COLO668 (cell line): ENCODE data around the gene SLC25A13.

ENCODE experiments used
- DNase-seq: peaks from one replicate; lab custom pipeline; 2025; ENCODE audit not compliant: unreplicated experiment; lab: John Stamatoyannopoulos, UW

The SLC25A13 gene

DNA sequence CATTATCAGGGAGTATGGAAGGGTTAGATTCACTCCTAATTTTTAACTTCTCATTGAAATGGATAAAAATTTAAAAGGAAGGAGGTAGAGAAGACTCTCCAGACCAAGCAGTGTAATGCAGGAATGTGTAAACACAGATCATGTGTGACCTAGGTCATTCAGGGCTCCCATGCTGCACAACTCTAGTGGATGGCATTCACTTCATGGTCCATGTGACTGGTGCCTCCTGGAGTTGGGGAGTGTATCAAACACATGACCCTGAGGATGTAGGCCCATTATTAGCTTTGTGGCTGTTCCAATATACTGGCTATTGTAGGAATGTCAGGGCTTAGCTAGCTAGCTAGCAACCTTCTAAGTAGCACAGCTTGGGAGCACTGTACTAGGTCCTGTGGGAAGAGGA, 109.9 kb downstream of the SLC25A13 start:
- DNase-seq: no peak

DNA sequence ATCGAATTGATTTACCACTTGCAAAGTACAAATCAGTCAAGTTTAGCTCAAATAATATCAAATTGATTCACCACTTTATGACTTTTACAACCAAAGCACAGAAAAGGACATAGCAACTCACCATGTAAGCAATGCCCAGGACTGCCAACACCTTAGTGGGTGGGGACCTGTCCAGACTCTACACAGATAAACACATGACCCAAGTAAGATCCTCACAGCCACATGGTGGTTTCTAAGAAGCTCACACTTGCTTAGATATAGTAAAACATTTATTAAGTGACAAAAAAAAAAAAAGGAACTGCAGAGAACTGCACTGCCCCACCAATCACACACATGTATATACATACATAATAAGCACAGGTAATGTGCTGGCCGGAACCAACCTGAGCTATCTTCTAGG, 116.2 kb downstream of the SLC25A13 start:
- DNase-seq: no peak

DNA sequence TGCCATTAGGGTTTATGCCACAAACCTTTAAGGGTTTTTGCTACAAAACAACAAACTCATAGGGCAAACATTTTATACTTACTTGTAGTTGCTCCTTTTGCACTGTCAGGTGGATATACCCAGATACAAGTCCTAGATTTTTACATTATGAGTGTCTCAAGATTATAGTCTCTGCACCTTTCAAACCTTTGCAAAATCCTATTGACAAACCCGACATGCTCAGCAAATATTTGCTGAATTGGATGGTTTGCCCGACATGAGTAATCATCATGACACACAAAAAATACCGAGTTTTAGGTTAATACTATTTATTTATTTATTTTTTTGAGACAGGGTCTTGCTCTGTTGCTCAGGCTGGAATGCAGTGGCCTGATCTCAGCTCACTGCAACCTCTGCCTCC, 117.3 kb downstream of the SLC25A13 start:
- no peak for DNase-seq

DNA sequence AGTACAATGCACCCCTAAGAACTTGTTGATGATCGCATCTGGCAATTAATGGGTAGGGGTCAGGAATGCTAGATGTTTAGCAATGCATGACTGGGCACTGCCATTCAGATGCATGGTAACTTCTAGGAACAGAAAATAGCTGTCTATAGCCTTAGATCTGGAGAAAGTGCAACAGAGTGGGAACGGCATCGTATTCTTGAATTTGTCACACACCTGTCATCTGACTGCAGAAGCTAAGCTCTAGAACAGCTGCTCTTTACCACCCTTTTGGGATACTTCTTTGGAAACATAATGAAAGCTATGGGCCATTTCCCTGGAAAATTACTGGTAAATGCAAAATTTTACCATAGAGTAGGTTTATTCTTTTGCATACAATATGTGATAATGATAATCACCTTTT, 118.1 kb downstream of the SLC25A13 start:
- no peak for DNase-seq

DNA sequence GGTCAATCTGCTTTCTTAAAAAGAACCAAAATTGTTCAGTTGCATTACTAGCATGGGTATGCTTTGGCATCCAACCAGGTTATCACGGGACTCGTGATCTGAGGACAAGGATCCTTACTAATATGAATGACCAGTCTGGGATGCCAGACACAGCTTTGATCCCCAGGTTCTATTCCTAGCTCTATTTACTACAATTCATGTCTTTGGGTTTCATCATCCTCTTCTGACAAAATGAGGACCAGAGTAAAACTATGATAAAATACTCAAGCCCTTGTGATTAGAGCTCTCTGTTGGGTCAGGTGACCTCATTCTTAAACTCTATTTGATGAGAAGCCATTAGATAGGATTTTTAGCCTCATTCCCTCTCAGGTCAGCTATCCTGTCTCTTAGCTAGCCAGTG, 119.8 kb downstream of the SLC25A13 start:
- no peak for DNase-seq

DNA sequence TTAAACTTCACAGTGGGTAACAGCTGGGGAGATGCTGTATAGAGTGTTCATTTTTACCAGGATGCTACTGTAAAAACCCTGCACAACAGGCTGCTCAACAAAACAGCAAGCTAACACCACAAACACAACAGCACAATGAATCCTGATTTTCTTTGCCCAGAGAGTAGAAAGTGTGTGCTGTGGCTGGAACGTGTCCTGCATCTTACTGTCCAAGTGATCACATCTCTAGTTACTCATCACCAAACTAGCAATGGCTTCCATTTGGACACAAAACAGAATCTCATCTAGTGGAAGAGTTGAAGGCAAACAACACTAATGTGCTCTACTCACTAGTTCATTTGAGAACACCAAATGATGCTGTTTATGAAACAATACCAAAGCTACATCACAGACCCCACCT, 121.2 kb downstream of the SLC25A13 start:
- DNase-seq: no peak

DNA sequence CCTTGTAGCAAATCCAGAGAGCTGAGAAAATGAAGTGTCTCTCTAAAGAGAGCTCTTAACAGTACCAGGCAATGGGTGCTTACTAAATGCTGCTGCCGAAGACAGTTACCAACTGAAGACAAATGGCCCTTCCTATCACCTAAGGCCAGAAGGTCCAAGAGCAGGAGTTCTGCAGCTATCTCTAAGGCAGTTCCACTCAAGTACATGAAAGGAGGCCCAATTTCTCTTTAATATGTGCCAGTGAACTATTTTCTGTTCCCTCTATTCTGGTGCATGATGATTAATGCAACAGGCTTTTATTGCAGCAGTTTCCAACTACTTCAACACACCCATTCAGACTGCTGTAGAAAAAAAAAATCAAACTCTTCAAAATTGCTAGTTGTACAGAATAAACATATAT, 122.5 kb downstream of the SLC25A13 start:
- DNase-seq: no peak

DNA sequence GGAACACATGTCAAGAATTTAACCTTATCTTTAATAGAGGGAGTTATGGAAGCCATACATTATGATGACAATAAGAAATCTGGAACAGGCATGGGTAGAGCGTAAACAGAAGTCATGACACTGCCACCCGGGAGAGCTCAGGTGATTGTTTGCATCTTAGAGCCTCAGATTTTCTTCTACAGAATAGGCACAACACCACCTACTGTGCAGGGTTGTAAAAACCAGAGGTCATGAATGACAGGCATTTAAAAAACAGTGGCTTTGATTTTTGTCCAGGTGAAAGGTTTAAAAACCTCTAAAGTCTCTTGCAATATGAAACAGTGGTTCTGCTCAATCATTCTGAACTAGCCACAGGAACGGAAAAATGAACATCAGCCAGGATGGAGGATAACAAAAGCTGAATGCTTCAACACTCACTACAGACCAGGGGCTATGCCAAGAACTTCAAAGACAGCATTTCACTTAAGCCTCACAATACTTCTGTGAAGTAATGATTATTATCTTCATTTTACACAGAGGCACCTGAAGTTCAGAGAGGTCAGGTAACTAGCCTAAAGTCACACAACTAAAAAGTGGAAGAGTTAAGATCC, 123.8 kb downstream of the SLC25A13 start:
- no peak for DNase-seq

DNA sequence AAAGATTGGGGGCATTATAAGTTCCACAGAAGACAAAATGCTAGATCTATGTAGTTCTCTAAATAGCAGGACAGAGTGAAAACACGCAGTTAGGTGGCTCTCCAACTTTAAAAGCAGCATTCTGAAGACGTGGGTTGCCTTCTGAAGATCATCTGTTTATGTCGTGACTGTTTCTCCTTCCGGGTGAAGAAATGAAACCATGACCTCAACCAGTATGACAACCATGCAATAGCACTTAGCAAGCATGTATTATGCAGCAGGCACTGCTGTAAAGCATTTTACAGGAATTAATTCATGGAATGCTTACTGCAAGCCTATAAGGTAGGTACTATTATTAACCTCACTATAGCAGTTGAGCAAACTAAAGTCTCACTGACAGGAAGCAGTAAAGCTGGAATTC, 125.2 kb downstream of the SLC25A13 start:
- no peak for DNase-seq

DNA sequence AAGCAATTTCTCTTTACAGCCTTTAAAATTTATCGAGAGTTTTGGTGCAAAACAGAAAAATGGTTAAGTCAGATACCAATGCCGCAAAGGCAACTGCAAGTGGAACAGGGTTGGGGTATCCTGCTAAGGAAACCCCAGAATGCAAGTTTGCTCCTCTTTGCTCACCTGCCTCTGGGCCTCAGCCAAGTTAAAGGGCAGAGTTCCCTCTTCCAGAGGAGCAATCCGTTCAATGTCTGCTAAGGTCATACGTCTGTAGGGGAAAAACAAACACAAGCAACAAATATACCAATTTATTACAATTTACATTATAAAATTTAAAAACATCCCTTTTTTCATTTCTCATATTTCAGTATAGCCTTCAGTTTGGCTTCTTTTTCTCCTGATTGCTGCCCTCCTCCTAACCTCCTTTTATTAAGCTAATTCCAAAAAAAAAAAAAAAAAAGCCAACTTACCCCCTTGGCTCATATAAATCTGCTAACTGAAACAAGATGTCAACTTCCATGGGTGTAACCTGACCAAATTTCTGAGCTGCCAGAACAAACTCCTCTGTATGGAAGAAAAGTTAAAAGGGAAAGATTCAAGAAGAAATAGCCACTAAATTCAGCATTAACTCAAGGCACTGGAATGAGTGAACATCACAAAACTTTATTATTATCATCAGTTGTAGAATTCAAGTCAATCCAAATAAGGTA, 132.6 kb downstream of the SLC25A13 start:
- DNase-seq: no peak

DNA sequence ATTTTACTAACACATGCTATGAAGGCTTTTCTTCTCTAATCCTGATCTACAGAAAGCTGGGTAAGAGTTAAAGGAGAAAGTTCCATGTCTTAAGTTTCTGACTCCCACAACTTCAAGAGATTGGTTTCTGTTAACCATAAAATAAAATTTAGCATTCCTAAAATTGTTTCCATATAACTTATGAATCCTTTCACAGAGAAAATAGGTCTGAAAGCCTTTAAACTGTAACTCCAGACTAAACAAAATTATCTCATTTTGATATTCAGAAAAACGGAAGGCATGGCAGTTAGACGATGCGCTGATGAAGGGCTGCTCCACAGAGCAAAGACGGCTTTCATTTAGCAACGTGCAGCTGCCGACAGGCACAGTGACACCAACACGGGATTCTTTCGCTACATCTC, 133.3 kb downstream of the SLC25A13 start:
- DNase-seq: no peak

DNA sequence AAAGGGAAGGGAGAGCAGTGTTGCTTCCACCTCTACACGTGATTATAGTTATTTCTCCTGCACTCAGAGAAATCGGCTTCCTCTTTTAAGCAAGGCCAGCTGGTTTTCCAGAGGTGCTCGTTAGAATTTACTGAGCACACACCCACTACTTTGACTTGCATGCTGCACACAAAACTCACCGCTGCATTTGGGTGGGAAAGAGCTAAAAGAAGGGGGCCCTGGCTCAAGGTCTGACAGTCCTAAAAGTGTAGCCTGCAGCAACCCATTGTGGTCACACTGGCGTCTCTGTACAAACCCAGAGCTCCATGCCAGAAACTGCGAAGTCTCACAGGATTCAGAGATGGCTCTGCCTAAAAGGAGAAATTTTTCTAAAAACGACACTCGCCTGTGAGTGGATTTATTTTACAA, 133.7 kb downstream of the SLC25A13 start:
- no peak for DNase-seq

DNA sequence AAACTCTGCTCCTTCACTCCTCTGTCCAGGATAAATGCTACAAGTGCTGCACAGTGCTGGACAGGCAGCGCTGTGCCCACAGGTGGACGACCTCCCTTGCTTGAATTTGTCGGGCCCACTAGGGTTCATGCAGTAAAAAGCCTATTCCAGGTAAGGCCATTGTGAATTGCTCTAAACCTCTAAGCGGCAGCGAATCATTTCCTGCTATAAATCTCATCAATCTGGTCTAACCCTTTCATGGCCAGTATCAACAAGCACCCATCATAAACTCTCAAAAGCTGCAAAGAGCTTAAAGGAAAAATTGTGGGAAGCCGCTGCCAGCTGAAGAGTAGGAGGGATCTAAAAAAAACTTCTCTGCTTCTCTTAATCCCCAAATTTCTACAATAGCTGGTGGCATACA, 134.2 kb downstream of the SLC25A13 start:
- no peak for DNase-seq

DNA sequence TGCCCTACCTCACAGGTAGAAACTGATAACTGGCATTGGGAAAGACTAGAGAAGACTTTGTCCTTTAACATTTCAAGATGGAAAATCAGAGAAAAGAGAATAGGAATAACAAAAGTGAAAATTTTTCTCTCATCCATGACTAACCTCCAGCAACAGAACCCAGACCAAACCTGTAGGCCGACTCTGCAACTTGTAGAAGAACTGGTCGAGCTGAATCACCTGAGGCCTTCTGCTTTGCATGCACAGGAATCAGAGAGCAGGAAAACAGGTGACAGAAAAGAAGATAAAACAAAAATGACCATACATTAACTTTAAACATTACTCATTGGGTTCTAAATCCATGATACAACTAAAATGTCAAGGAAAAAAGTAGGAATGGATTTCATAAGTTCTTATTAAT, 137.1 kb downstream of the SLC25A13 start:
- no peak for DNase-seq

DNA sequence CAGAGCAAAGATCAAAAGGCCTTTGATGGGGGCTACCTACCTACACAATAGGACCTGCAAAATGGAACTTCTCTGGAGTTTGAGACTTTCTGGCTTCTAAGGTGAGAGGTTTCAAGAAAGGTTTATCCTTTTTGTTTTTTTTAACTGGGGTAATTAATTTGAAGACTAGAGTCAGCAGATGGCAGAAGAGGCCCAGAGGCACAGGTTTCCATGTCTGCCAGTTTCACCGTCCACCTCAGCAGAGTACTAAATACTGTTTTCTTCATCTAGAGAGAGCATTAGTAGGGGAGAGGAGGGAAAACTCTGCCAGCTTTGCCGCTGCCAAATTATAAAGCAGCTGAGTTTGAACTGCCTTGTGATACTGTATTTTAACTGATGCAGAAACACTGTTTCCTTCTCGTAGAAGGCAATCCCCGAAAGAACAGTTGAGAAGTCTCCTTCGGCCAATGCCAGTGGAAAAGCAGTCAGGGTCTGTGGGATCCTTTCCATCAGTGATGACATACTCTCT, 138.7 kb downstream of the SLC25A13 start:
- DNase-seq: no peak

DNA sequence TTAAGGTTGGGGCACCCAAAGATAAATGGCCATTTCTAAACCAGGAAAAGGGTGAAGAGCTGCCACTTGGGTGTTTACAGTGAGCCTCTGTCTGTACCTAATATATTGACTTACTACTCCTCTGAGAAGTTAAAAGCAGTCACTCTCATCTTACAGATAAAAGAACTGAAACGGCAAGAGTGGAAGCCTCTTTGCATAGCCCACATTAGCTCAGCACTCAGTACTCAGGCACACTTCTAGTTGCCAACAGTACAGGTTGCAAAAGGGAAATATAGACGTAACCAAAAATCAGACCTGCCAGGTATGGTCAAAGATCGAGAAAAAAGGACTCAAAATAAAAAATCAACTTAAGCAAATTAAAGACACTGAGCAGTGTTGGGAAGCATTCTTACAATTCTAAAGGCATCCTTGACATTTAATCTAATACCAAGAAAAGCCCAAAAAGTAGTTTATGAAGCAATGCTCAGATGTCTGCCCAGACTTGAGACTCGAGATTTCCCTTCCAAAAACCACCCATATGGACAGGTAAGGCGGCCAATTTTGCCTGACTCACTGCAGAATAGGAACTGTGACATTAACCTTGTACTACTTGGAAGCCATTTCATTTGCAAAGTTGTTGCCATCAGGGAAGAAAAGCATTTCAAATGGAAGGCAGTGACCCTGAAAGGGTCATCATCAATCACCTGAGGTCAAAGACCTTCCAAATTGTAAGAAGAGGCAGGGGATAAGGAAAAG, 139.3 kb downstream of the SLC25A13 start:
- no peak for DNase-seq

DNA sequence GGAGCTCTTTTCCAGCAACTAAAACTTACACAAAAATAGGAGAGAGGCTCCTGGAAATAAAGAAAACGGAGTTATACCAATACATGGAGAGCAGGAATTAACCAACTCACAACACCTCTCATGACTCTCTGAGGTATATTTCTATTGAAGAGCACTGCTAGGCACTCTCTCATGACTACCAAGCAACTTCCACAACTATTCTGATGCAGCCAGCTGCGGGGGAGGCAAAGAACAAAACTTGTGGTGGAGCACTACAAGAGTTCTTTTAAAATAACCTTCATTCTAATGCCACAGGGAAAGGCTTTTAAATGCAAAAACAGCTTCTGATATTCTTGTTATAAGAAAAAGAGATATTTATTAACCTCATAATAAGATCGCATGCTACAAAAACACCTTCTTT, 140.7 kb downstream of the SLC25A13 start:
- DNase-seq: no peak

DNA sequence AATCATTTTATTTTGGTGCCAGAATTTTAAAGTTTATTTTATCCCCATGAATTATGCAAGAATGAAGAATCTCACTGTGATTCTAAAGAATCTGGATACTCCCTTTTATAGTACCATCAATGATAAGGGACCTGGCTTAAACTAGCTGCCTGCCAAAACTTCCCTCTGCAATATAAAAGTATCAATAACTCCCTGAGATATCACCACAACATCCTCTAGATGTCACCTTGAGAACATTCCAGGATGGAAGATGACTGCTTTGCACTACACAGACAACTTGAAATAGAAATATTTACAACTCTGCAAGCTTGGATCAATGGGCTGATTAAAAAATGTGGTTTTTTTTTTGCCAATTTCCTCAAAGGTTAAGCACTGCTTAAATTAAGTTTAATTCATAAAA, 142.1 kb downstream of the SLC25A13 start:
- DNase-seq: no peak

DNA sequence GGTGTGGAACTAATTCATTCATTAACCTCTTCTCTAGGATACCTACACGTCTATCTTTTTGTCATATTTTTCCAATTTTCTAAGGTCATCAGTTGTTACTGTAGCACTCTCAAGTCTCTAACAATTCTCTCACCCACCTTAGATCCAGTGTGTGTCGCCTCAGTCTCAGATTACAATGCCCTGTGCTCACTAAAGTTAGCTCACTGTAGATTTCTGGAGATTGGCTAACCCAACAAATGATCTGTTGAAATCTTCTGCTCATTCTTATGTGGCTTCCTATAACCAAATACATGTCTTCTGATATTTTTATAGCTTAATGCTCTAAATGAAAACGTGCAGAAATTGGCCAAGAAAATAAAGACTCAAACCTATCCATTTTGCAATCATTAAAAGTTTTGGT, 142.6 kb downstream of the SLC25A13 start:
- no peak for DNase-seq

DNA sequence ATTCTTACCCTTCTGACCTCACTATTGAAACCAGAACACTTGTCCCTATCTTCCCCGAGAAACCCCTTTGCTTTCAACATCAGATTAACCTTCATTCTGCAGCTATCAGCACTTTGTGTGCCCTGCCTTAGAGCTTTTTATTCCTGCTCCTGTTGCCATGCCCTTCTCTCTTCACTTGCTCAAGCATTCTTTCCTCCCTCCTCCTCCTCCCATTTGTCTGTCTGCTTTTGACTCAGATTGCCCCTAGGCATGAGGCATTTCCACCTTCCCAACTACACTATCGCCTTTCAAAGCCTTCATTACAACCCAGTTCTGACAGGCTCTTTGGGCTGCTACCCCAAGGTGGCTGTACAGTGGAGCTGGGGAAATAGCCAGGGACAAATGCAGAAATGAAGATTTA, 143.3 kb downstream of the SLC25A13 start:
- DNase-seq: no peak

DNA sequence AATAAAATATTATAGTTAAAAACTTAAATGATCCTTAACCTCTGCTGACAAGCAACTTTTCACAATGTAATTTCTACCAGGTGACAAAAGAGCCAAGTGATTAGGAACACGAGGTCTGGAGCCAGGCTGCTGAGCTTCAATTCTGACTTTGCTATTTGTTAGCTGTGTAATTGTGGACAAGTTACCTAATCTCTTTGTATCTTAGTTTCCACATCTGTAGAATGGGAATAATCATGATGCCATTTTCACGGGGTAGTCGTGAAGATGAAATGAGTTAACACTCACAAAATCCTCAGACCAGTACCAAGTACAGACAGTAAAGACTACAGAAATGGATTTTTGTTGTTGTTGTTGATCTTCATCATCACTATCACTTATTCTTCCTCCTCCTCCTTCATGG, 144.5 kb downstream of the SLC25A13 start:
- DNase-seq: no peak

DNA sequence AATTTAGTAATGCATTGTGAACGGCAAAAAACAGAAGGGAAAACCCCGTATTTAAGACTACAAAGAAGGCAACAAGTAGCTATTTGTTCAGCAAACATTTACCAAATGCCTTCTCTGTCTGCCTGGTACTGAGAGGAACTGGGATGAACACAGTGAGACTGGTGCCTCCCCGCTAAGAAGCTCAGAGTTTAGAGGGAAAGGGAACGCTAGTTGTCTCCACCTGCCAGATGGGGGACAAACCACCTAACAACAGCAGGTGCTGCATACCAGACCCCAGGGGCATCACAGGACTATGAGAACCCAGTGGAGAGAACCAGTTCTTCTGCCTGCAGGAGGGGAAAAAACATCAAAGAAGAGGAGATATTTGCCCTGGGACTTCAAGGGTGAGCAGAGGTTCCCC, 147.1 kb downstream of the SLC25A13 start:
- DNase-seq: peak; percentile 9
